MM.1S (cell line): ENCODE data around the gene TRDMT1.

Source experiments
- DNase-seq: peaks from one replicate; pipeline ENCODE4 v3.0.0-alpha.2; 2015
- H2AFZ ChIP-seq: fragments of 300-600 bp; sonication (generic); 2 replicates; pipeline ENCODE4 v1.6.0; 2016; ENCODE audit warnings: antibody characterized with exemption, low read length
- H3F3A ChIP-seq: fragments of 300-600 bp; sonication (generic); 2 replicates; pipeline ENCODE4 v1.6.1; 2016; ENCODE audit warnings: mild to moderate bottlenecking, antibody characterized with exemption, low read length, moderate library complexity, mixed read lengths; ENCODE audit not compliant: insufficient read depth
- H3K27ac ChIP-seq: fragments of 300-600 bp; sonication (generic); 2 replicates; pipeline ENCODE4 v1.5.1; 2016; ENCODE audit warnings: mild to moderate bottlenecking, low read length
- H3K27me3 ChIP-seq: fragments of 300-600 bp; sonication (generic); replicated peaks from 2 replicates; pipeline ENCODE4 v1.6.0; 2016; ENCODE audit warnings: low read length; ENCODE audit not compliant: insufficient read depth
- H3K36me3 ChIP-seq: fragments of 300-600 bp; sonication (generic); replicated peaks from 2 replicates; pipeline ENCODE4 v1.6.1; 2016; ENCODE audit warnings: mild to moderate bottlenecking, low read length, mixed read lengths; ENCODE audit not compliant: insufficient read depth
- H3K4me1 ChIP-seq: fragments of 300-600 bp; sonication (generic); 2 replicates; pipeline ENCODE4 v1.6.1; 2016; ENCODE audit warnings: low read length, mixed read lengths
- H3K4me2 ChIP-seq: fragments of 300-600 bp; sonication (generic); 2 replicates; pipeline ENCODE4 v1.6.0; 2016; ENCODE audit warnings: low read depth, low read length
- H3K4me3 ChIP-seq: fragments of 300-600 bp; sonication (generic); 2 replicates; pipeline ENCODE4 v1.5.1; 2016; ENCODE audit warnings: low read length, mixed read lengths
- H3K79me2 ChIP-seq: fragments of 300-600 bp; sonication (generic); 2 replicates; pipeline ENCODE4 v1.6.1; 2016; ENCODE audit warnings: mixed run types, low read length, mixed read lengths
- H3K9ac ChIP-seq: fragments of 300-600 bp; sonication (generic); 2 replicates; pipeline ENCODE4 v1.6.1; 2016; ENCODE audit warnings: low read length, mixed read lengths
- H3K9me2 ChIP-seq: fragments of 300-600 bp; sonication (generic); replicated peaks from 2 replicates; pipeline ENCODE4 v1.6.1; 2016; ENCODE audit warnings: mild to moderate bottlenecking, low read length, mixed read lengths; ENCODE audit not compliant: insufficient read depth
- H3K9me3 ChIP-seq: fragments of 300-600 bp; sonication (generic); replicated peaks from 2 replicates; pipeline ENCODE4 v1.6.1; 2016; ENCODE audit warnings: mild to moderate bottlenecking, low read length, mixed read lengths; ENCODE audit not compliant: insufficient read depth
- H4K20me1 ChIP-seq: fragments of 300-600 bp; sonication (generic); 2 replicates; pipeline ENCODE4 v1.6.1; 2016; ENCODE audit warnings: mild to moderate bottlenecking, low read length, moderate library complexity, mixed read lengths; ENCODE audit not compliant: insufficient read depth
- CTCF ChIP-seq: fragments of 300-600 bp; sonication (generic); IDR thresholded peaks from 2 replicates; pipeline ENCODE4 v1.5.1; 2016; ENCODE audit warnings: antibody characterized with exemption, low read length, mixed read lengths
- EZH2 ChIP-seq: fragments of 300-600 bp; sonication (generic); optimal IDR thresholded peaks from 2 replicates; pipeline ENCODE3; 2017; ENCODE audit warnings: low read depth, mild to moderate bottlenecking, antibody characterized with exemption, low read length, mixed read lengths
- EZH2phosphoT487 ChIP-seq: fragments of 300-600 bp; sonication (generic); IDR thresholded peaks from 2 replicates; pipeline ENCODE4 v1.6.1; 2018; ENCODE audit warnings: antibody characterized with exemption, low read length

The TRDMT1 gene

GRCh38 chr10:17214971-17215781 lies 13.7 kb upstream of the TRDMT1 start:
- Histone ChIP-seq H3K27ac (no peak overlapping the region), H2AFZ (no peak overlapping the region)

GRCh38 chr10:17214526-17214925 lies 13.1 kb upstream of the TRDMT1 start:
- Histone ChIP-seq H3K36me3 (no peaks in the 10 kb centered on the region), H4K20me1 (no peaks in the 10 kb centered on the region), H3K9me2 (no peaks in the 10 kb centered on the region), H2AFZ (no peak overlapping the region), H3K9ac (no peak overlapping the region), H3K4me3 (no peak overlapping the region), H3K79me2 (no peaks in the 10 kb centered on the region), H3K27ac (no peak overlapping the region), H3K4me1 (peaks cover 11% of the 10 kb centered on the region), H3F3A (no peaks in the 10 kb centered on the region; the same call in 1 of the 2 replicates), H3K9me3 (no peaks in the 10 kb centered on the region), H3K4me2 (no peak overlapping the region), H3K27me3 (no peaks in the 10 kb centered on the region)
- no peak for DNase-seq
- TF ChIP-seq EZH2 (no peak), EZH2phosphoT487 (no peak), CTCF (no peak)

More at GRCh38 chr10:17214971-17215781, 13.7 kb upstream of the TRDMT1 start:
- Histone ChIP-seq H3K36me3 (no peaks in the 10 kb centered on the region), H3K9me3 (no peaks in the 10 kb centered on the region), H3K4me2 (no peak overlapping the region), H3K27me3 (no peaks in the 10 kb centered on the region), H3F3A (no peaks in the 10 kb centered on the region; the same call in 1 of the 2 replicates), H3K4me1 (peaks cover 11% of the 10 kb centered on the region), H3K4me3 (no peak overlapping the region), H3K9ac (no peak overlapping the region), H3K9me2 (no peaks in the 10 kb centered on the region), H3K79me2 (no peaks in the 10 kb centered on the region), H4K20me1 (no peaks in the 10 kb centered on the region)
- TF ChIP-seq CTCF, result no peak
- TF ChIP-seq EZH2, result no peak
- TF ChIP-seq EZH2phosphoT487, result no peak
- DNase-seq, result no peak

GRCh38 chr10:17213646-17214349 lies 12.3 kb upstream of the TRDMT1 start:
- TF ChIP-seq EZH2, result no peak
- Histone ChIP-seq H3K27me3 (no peaks in the 10 kb centered on the region), H2AFZ (no peak overlapping the region), H4K20me1 (no peaks in the 10 kb centered on the region), H3K4me3 (no peak overlapping the region), H3K9me3 (no peaks in the 10 kb centered on the region), H3K9me2 (no peaks in the 10 kb centered on the region), H3F3A (no peaks in the 10 kb centered on the region; the same call in 1 of the 2 replicates), H3K4me1 (peaks cover 11% of the 10 kb centered on the region), H3K27ac (no peak overlapping the region), H3K36me3 (no peaks in the 10 kb centered on the region), H3K9ac (no peak overlapping the region), H3K4me2 (no peak overlapping the region), H3K79me2 (no peaks in the 10 kb centered on the region)
- DNase-seq, result no peak

GRCh38 chr10:17212802-17213221 lies 11.3 kb upstream of the TRDMT1 start:
- peaks cover 11% of the 10 kb centered on the region for H3K4me1 ChIP-seq
- DNase-seq, result no peak
- no peaks in the 10 kb centered on the region for H3K36me3 ChIP-seq
- no peak for TF ChIP-seq EZH2phosphoT487
- no peak for TF ChIP-seq EZH2
- no peak for TF ChIP-seq CTCF
- no peaks in the 10 kb centered on the region for H3K79me2 ChIP-seq
- no peak overlapping the region for H2AFZ ChIP-seq
- no peak overlapping the region for H3K27ac ChIP-seq
- H3K27me3 ChIP-seq, result no peaks in the 10 kb centered on the region
- H3F3A ChIP-seq, result no peaks in the 10 kb centered on the region; the same call in 1 of the 2 replicates
- no peak overlapping the region for H3K4me2 ChIP-seq
- H3K4me3 ChIP-seq, result no peak overlapping the region
- no peaks in the 10 kb centered on the region for H3K9me3 ChIP-seq
- no peak overlapping the region for H3K9ac ChIP-seq
- H4K20me1 ChIP-seq, result no peaks in the 10 kb centered on the region
- H3K9me2 ChIP-seq, result no peaks in the 10 kb centered on the region
